AG08396 (cell line): ENCODE results near the gene CHTF8.
A peak's percentile ranks its signal among the peaks of the same experiment; 100 is the strongest.
"Not testable (repeated sequence)": the region's sequence is repeated elsewhere in the genome, so short reads cannot be mapped to it uniquely, and the experiment has no call there.

Source experiments
- DNase-seq: peaks from one replicate; pipeline ENCODE4 v3.0.0; 2012; ENCODE audit warnings: low spot score, mixed read lengths

Gene CHTF8

DNA sequence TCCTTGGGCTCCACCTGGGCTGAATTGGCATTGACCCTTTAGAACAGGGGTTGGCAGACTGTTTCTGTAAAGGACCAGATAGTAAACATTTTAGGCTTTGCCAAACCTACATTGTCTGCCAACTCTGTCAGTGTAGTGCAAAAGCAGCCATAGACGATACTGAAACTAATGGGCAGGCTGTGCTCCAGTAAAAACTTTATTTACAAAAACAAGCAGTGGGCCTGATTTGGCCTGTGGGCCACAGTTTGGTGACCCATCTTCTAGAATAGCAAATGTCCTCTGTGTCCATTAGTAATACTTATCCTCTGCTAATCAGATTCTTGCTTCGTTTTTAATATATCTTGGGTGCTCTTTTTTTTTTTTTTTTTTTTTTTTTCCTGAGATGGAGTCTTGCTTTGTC, 6.2 kb upstream of the CHTF8 start:
- no peak for DNase-seq

DNA sequence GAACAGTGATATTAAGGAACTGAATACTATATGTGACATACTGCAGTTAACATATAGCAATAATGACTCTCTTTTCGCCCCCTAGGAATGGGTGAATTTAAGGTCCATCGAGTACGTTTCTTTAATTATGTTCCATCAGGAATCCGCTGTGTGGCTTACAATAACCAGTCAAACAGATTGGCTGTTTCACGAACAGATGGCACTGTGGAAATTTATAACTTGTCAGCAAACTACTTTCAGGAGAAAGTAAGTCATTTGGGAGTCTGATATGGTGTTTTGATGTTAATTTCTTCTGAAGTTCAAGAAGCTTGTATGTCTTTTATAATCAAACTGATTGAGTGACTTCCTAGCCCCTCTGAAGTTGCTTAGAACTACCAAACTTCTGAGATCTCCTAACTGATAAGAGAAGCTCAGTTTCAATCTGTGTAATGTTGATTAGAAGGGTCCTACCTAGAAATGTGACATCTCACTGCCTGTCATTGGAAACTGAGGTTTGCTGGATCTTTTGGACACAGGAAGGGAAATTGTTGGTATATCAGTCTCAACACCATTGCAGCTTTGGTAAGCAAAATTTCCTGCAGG, 1.1 kb upstream of the CHTF8 start:
- no peak for DNase-seq

DNA sequence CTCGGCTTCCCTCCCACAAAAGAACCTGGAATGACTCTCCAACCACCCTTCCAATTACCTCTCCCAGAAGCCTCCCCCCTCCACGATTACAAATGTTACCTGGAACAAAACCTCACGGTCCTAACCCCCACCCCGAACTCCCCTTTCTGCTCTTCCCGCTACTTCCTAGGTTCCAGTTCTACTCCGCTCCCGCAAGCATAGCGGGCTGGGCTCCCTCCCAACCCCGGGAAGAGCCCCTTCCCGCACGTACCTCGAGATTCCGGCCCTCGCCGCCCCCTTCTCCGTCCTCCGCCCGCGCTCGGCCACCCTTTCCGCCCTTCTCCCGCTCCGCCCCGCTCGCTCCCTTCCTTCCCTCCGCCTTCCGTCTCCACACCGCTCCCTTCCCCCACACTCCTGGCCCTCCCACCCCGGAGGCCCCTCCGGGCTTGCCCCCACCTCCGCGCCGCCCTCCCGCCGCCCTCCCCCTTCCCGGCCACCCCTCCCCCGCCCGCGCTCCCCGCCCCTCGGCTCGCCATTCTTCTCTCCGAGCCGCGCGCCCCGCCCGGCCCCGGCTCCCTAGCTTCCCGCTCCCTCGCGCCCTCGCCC, 457 bp downstream of the CHTF8 start:
- peak; percentile 97 for DNase-seq

DNA sequence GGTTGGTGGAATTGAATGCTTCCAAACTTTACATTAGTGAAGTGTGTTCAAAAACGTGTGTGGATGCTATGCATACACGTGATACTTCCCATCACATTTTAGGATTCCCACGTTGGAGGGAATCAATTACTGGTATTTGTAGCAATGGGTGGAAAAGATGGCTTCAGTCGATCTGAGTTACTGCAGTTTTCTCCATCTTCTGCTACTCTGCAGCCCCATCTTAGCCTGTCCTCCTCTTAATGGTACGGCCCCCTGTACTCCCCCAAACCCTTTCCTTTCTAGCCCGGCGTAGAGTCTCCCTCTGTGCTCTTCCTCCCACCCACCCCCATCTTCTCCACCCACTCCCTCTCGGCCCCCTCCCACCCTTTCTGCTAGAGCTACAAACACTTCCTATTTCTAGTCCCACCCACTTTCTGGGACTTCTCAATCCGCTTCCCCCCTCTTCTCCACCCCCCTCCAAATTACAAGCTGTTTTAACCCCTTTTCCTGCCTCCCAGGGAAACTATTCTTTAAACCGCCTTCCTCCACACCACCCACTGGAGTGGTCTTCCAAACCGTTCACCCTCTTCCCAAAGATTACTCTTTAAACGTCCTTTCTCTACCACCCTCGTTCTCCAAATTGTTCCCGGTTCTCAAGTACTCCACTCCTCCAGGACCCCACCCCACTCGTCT, 1.1 kb downstream of the CHTF8 start:
- peak; percentile 52 for DNase-seq

DNA sequence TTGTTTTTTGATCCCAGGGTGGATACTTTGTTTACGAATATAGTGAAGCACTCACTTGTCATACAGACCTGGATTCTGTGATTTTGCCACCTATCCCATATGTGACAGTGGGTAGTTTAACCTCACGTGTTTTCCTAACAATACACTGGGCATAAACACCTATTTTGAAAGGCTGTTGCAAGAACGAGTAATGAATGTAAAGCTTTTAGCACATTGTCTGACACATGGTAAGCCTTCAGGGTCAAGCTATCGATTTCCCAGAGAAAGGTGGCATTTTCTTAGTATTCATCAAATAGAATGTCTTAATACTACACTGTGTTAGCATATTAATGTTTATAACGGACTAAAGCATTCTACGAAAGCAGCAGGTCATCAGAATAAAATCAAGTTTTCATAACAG, 1.9 kb downstream of the CHTF8 start:
- no peak for DNase-seq

DNA sequence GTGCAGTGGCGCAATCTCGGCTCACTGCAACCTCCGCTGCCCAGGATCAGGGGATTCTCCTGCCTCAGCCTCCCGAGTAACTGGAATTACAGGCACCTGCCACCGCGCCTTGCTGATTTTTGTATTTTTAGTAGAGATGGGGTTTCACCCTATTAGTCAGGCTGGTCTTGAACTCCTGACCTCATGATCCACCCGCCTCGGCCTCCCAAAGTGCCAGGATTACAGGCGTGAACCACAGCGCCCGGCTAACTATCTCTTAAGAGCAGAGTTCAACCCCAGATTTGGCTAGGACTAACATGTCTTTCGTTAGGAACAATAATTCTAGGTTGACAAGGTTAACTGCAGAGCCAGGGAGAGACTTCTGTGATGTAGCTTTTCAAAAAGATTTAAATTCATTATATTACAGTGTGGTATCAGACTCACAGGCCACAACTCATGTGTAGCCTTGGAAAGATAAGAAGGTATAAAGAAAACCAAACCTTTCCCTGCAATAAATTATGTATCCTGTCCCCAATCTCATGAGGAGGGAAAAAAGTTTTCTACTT, 4.3 kb downstream of the CHTF8 start:
- no peak for DNase-seq

DNA sequence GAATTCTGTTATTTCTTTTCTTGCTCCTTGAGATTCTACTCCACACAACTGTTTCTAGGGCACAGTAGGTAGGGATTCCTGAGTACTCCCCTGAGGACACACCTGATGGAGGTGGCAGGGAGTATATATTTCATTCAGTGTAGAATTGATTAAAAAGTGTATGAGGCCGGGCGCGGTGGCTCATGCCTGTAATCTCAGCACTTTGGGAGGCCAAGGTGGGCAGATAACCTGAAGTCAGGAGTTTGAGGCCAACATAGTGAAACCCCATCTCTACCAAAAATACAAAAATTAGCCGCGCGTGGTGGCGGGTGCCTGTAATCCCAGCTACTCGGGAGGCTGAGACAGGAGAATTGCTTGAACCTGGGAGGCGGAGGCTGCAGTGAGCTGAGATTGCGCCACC, 5.6 kb downstream of the CHTF8 start:
- DNase-seq, result not testable (repeated sequence)

DNA sequence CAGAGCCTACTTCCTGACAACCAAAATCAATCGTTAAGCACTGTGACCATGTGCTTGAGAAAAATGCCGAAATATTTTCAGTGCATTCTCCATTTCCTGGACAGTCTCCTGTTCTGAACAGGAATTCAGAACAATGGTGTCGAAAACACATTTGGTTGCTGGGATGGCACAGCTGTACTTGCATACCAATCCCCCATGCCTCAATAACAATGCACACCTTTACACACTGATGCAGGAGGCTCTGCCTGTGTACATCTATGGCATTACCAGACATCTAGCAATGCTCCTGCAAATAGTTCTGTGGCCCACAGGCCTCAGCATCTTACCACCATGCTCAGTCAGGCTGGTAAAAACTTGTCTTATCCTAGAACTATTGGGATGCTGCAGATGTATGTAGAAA, 6.2 kb downstream of the CHTF8 start:
- no peak for DNase-seq

DNA sequence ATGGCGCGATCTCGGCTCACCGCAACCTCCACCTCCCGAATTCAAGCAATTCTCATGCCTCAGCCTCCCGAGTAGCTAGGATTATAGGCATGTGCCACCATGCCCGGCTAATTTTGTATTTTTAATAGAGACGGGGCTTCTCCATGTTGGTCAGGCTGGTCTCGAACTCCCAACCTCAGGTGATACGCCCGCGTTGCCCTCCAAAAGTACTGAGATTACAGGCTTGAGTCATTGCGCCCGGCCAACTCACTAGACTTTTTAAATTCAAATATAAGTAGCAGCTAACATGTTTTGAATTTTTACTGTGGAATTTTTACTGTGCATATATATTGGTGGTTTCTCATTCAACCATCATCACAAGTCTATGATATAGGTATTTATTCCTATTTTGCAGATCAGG, 7.4 kb downstream of the CHTF8 start:
- DNase-seq, result not testable (repeated sequence)

DNA sequence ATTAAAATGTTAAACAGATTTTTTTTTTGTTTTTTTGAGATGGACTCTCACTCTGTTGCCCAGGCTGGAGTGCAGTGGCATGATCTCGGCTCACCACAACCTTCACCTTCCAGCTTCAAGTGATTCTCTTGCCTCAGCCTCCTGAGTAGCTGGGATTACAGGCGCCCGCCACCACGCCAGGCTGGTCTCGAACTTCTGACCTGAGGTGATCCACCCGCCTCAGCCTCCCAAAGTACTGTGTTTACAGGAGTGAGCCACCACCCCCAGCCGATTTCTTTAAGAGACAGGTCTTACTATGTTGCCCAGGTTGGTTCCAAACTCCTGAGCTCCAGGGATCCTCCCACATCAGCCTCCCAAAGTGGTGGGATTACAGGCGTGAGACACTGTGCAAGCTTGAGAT, 8.0 kb downstream of the CHTF8 start:
- DNase-seq, result not testable (repeated sequence)

DNA sequence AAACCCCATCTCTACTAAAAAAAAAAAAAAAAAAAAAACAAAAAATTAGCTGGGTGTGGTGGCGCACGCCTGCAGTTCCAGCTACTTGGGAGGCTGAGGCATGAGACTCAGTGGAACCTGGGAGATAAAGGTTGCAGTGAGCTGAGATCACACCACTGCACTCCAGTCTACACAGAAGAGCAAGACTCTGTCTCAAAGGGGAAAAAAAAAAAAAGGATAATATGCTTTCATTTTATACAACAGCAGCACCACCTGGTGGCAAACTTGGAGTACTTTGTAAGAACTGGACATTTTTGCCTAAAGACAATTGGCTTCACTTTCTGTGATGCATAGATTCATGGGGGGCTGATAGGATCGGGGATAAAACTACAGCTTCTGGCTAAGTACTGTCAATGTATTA, 8.5 kb downstream of the CHTF8 start:
- DNase-seq, result peak; percentile 56

DNA sequence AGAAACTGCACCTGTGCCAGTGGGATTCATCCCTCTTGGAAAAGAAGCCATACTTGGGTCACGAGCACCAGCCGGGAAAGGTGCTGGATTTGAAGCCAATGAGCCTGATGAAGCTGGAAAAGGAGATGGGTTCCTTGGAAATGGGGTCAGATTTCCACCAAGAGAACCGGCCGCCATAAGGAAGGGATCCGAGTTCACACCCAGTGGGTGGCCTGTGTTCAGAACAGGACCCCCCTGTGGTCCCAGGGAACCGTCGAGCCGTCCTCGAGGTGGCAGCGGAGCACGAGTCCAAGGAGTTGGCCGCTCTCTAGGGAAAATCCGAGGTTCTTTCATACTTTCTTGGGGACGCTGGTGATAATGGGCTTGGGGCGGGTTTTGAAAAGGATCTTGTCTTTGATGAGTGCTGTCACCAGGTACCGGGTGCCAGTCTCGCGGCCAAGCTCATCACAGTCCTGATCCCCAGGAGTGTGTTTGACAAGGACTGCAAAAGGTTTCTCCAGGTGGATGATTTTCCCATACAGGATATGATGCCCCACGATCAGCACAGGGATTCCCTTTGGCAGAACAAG, 12.2 kb downstream of the CHTF8 start:
- DNase-seq, result no peak

DNA sequence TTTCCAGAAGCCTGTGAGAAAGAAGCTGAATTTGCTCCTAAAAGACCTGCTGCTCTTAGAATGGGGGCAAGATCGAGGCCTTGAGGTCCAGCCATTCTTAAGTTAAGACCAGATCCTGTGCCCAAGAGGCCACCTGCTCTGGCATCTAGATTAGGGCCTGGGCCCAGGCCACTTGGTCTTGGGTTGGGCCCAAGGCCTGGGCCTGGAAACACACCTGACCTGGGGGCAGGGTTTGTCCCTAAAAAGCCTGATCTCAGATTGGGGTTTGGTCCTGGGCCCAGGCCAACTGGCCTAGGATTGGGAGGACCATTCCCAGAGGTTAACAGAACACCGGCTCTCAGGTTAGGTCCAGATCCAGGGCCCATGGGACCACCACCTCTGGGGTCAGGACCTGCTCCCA, 12.9 kb downstream of the CHTF8 start:
- no peak for DNase-seq

DNA sequence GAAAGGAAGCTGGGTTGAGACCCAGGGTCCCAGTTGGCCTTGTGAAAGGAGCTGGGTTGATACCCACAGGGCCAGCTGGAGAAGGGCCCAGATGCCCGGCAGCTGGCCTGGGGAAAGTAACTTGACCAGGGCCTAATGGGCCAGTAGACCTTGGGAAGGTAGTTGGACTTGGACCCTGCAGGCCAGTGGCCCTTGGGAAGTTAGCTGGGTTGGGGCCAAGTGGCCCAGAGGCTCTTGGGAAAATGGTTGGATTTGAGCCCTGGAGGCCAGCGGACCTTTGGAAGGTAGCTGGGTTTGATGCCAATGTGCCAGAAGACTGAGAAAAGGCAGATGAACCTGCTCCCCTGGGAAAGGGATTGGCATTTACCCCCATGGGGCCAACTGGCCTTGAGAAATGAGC, 13.4 kb downstream of the CHTF8 start:
- DNase-seq, result no peak

DNA sequence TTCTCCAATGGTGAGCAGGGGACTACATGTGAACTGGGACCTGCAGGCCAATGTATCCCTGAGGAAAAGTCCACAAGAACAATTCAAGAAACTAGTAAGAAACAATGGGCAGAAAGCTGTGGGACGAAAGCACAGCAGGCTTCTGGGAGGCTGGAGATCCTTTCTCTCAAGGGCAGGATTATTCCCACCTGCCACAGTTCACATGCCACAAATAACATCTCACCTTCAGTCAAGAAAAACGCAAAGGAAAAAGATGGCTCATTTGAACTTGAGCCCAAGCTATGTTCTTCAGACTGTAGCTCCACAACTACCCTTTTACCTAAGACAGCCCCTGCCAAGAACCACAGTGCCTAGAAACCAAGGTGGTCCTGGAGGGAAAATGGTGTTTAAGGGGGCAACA, 13.9 kb downstream of the CHTF8 start:
- DNase-seq, result no peak

DNA sequence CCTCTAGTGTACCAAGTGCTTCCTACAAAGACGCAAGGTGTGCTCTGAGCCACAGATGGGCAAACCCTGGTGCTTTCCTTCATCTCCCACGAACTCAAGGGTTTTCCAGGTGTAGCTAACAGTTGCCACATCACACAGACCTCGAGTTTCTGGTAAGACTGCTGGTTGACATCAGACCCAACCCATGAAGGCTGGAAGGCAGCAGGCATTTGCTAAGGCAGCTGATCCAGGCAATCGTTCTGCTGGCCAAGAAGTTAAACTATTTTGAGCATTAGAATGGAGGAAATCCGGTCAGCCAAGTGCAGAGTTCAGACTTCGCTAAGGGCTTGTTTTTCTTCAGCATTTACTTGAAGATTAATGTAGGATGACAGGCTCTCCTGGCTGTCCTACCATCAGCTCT, 15.5 kb downstream of the CHTF8 start:
- DNase-seq, result no peak

DNA sequence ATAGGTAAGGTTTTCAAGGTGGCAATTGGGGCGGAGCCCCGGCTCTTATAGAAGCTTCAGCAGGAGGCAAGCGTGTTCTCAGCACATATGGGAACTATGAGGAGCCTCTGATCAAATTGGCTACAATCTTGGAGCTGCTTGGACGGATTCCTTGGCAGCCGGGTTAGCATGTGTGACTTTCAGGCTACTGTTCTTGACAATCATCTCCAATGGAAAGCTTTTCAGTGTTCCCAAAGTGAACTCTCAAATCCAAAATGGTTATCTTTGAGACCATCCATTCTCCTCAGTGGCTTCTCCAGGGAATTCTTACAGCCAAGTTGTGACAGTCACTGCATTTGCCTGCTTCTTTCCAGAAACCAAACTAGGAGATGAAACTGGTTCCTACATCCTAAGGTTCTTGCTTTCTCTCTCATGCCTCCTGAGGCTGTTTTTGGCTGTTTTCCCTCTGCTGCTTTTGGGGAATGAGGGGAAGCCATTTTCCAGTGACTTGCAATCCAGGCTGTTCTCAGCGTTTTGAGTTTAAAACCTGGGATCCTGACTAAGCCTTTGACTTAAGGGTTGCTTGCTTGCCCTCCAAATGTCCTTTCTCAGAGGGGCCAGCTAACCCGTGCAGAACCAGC, 16.0 kb downstream of the CHTF8 start:
- DNase-seq, result no peak

DNA sequence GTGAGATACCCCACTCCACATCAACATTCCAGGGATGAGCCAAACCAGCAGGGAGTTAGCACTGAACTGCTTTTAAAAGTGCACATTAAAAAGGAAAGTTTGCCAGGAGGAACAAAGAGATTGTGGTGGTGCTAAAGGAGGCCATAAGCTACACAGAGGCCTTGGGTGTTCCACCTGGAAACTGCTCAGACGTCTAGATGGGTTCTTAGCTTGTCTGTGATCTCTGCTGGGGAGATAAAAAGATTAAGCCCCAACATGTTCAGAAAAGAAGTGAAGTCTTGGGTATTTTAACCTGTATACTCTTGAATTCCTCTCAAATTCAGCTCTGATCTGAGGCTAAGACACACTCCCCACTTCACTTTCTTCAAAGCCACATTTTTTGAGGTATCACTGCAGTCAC, 16.6 kb downstream of the CHTF8 start:
- DNase-seq, result no peak

DNA sequence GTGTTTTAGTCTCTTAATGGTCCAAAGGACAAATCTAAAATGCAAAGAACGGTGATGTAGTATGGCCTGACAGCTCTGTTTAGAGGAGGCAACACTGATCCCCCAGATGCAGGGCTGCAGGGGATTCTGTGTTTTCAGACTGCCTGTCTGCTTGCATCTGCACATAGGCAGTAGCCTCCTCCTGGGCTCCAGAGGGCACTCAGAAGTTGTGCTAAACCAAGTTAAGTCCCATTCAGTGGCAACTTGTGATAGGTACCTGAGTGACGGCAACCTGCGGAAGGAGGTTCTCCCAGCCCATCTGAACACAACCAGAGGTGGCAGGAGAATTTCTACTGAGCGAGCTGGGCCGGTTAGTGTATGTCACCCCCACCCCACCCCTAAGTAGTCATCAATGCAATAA, 17.0 kb downstream of the CHTF8 start:
- no peak for DNase-seq

DNA sequence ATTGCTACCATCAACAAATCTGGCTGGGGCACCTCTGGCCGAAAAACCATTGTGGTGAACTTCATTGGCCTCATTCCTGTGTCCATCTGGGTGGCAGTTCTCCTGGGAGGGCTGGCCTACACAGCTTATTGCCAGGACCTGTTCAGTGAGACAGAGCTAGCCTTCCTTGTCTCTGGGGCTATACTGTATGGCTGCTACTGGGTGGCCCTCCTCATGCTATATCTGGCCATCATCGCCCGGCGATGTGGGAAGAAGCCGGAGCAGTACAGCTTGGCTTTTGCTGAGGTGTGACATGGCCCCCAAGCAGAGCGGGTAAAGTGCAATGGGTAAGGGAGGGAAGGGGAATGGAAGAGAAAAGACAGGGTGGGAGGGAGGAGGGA, 17.4 kb downstream of the CHTF8 start:
- DNase-seq, result no peak

DNA sequence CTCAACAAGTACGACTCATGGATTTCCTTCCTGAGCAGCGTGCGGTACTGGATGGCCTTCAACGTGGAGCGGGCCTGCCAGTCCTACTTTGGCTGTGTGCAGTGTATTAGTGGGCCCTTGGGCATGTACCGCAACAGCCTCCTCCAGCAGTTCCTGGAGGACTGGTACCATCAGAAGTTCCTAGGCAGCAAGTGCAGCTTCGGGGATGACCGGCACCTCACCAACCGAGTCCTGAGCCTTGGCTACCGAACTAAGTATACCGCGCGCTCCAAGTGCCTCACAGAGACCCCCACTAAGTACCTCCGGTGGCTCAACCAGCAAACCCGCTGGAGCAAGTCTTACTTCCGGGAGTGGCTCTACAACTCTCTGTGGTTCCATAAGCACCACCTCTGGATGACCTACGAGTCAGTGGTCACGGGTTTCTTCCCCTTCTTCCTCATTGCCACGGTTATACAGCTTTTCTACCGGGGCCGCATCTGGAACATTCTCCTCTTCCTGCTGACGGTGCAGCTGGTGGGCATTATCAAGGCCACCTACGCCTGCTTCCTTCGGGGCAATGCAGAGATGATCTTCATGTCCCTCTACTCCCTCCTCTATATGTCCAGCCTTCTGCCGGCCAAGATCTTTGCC, 17.9 kb downstream of the CHTF8 start:
- DNase-seq, result no peak

DNA sequence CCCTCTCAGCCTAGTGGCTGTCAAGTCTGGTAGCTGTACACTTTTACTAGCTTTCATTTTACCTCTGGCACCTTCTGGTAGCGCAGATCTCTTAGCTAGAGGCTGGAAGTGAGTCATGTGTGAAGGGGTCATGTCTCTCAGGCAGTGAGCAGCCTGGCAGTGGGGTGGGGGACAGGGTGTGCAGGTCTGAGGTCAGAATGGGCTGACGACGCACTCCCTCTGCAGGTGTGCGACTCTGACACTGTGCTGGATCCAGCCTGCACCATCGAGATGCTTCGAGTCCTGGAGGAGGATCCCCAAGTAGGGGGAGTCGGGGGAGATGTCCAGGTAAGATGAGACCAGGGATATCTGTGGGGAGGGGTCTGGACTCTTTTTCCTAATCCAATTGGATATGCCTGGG, 19.2 kb downstream of the CHTF8 start:
- DNase-seq, result no peak
